Stimulated activated CD8-positive, alpha-beta memory T cell treated with anti-CD3 and anti-CD28 coated beads, Interleukin-15, amount 100 ng/mL, for 1 hour (primary cell): Measurements from ENCODE around the gene DCBLD1.
"Not testable (repeated sequence)": the region's sequence is repeated elsewhere in the genome, so short reads cannot be mapped to it uniquely, and the experiment has no call there.

ENCODE experiments used
- DNase-seq: peaks from one replicate; pipeline ENCODE4 v3.0.0-alpha.2; 2020; ENCODE audit warnings: low read depth

The DCBLD1 gene

GRCh38 chr6:117482240-117483003 lies at the start of gene DCBLD1:
TSS of gene DCBLD1 (plus strand) at chr6:117482674. CDS start at chr6:117482782, 108 bp downstream.
- DNase-seq: no peak

GRCh38 chr6:117440706-117441525 lies 41.6 kb upstream of the DCBLD1 start:
- DNase-seq: no peak

- DNase-seq: no peak
Measured at GRCh38 chr6:117441824-117442264, 40.6 kb upstream of the DCBLD1 start.

- not testable (repeated sequence) for DNase-seq
Measured at GRCh38 chr6:117442313-117442712, 40.2 kb upstream of the DCBLD1 start.

- DNase-seq: no peak
Measured at GRCh38 chr6:117444600-117444999, 37.9 kb upstream of the DCBLD1 start.

GRCh38 chr6:117446861-117447260 lies 35.6 kb upstream of the DCBLD1 start:
- no peak for DNase-seq

GRCh38 chr6:117448011-117448410 lies 34.5 kb upstream of the DCBLD1 start:
- DNase-seq: no peak

DNA sequence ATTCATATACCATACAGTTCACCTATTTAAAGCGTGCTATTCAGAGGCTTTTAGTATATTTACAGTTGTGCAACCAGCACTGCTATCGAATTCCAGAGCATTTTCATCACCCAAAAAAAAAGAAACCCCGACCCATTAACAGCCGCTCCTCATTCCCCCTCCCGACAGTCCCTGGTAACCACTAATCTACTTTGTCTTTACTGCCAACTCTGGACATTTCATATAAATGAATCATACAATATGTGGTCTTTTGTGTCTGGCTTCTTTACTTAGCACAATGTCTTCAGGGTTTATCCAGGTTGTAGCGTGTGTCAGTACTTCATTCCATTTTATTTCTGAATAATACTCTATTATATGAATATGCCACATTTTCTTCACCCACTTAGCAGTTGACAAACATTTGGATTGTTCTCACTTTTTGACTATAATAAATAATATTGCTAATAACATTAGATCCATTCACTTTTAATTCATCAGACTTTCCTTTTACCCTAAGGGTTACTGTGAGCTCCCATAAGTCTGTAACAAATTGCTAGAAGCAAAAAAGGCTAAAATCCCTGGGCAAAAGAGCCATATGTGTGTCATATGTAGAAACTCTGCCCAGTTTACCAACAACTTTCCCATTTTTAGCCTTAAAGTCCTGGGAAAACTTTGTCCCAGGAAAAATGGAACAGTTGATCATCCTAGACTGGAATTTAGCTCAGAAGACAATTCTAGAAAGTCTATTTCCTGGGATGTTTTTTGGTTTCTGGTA lies 33.6 kb upstream of the DCBLD1 start:
- DNase-seq: no peak

DNA sequence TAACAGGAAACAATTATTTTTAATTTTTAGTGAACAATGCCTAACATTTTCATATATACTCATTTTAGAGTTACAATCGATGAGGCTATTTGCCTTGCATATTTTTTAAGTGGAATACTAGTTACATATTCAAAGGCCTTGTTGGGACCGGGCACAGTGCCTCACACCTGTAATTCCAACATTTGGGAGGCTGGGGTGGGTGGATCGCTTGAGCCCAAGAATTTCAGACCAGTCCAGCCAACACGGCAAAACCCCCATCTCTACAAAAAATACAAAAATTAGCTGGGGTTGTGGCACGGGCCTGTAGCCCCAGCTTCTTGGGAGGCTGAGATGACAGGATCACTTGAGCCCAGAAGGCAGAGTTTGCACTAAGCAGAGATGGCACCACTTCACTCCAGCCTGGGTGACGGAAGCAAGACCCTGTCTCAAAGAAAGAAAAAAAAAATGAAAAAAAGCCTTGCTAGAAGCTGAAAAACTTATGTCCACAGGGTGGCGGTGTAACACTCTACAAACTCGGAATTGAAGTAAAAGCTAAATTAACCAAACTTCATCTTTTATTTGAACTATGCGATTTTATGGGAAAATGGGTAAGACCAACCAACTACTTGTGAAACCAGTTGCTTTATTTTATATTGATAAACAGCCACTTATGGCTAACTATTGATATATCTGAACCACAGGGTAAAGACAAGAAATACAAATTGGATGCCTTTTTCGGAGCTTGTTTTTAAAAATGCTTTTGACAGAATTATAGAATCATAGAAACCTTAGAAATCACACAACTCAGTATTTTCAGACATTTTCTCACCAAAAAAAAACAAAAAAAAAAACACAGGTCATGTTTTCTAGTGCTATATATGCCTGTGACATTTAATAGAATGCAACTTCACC lies 32.7 kb upstream of the DCBLD1 start:
- peak; percentile 40 for DNase-seq

DNA sequence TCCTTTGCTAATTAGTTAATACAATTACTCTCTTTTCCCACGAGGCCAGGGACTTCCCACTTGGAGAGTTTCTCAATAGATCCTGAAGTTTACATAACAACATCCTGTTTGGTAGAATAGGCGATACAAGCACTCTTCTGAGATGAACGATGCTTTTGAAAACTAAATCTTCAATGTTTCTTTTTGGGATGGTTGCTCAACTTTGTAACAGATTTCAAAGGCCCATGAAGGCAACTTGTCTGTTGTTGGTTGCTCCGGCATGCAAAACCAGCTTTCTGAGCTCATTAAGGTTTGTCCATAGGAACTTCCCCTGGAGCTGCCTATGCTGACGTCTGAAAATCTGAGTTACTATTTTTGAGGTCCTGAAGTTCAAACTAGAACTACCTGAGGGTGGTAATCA lies 30.8 kb upstream of the DCBLD1 start:
- no peak for DNase-seq

DNA sequence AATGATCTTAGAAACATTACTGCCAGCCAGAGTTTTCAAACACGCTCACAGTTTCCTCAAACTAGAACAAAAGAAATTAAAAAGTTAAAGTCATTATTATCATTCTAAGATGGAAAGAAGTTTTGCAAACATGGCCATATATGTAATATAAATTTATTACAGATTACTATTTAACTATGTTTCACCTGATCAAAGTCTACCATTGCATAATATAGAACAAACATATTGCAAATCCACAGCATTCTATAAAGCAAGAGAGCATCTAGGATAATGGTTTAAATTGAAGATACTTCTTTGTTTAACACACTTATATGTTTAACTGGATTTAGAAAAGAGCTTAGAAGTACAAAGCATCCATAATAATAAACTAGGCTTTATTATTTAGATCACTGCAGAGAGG lies 26.2 kb upstream of the DCBLD1 start:
- DNase-seq: no peak

GRCh38 chr6:117456998-117457397 lies 25.5 kb upstream of the DCBLD1 start:
- DNase-seq: no peak

GRCh38 chr6:117459204-117459944 lies 23.1 kb upstream of the DCBLD1 start:
- DNase-seq: no peak

GRCh38 chr6:117463762-117464665 lies 18.5 kb upstream of the DCBLD1 start:
- DNase-seq: no peak

DNA sequence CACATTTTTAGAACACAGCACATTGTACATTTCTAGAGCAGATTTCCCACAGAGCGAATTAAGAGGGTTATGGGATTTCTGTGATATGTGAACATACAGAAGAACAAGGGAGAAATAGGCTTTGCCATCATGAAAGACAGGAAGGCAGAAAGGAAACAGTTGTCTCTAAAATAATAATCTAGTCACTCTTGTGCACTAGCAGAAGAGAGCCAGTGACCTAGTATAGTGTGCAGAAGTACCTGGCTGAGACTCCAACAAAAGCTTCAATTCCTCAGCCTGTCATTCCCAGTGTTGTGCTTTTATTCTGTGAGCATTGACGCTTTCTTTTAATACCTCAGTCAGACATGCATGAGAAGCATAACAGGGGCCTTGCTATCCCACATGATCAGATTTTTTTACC lies 17.8 kb upstream of the DCBLD1 start:
- DNase-seq: no peak

DNA sequence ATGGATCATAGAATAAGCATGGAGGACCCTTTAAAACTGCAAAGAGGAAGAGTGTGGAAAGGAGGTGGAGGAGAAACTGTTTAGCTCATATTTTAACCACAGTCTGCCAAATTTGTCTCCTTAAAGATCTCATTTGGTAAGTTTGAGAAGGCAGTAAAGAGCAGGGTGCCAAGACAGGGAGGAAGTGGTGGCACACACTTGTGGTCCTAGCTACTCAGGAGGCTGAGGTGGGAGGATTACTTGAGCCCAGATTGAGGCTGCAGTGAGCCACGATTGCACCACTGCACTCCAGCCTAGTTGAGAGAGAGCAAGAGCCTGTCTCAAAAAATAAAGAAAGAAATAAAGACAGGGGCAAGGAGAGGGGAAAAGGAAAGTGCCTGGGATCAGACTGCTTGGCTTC lies 16.8 kb upstream of the DCBLD1 start:
- no peak for DNase-seq

DNA sequence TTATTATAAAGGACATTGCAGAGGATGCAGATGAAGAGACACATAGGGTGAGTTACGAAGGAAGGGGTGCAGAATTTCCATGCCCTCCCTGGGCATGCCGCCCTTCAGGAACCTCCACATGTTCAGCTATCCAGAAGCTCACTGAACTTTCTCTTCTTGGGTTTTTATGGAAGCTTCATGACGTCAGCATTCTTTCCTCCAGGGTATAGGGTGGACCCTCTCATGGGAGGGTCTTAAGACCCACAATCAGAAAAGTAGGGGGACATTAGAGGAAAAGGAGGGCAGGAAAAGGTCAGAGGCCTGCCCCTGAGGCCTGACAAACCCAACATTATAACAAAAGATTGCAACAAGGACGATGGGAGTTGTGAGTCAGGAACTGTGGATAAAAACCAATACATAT lies 14.6 kb upstream of the DCBLD1 start:
- DNase-seq: no peak

DNA sequence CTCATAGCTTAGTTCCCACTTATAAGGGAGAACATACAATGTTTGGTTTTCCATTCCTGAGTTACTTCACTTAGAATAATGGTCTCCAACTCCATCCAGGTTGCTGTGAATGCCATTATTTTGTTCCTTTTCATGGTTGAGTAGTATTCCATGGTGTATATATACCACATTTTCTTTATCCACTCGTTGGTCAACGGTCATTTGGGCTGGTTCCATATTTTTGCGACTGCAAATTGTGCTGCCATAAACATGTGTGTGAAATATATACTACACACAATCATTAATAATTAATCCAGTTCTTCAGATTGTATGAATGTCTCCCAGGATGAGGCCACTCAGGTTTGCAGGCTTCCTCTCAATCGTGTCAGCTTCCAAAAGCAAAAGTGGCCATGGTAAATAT lies 13.9 kb upstream of the DCBLD1 start:
- DNase-seq: not testable (repeated sequence)

DNA sequence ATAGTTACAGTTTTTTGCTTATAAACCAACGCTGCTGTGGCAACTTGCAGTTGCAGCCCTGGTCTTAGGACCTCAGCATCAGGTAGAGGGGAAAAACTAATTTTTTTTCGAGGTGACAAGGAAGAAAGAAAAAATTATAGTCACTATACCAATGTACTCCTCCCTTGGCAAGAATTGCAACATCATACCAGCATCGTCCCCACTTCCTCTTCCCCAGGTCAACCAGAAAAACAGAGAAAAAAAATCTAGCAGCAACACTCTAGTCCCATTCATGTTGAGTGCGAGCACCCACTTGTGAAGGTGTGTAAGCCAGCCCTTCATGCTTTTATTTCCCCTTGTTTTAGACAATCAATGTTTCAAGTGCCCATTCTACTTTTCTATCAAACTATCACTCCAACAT lies 13.1 kb upstream of the DCBLD1 start:
- no peak for DNase-seq

DNA sequence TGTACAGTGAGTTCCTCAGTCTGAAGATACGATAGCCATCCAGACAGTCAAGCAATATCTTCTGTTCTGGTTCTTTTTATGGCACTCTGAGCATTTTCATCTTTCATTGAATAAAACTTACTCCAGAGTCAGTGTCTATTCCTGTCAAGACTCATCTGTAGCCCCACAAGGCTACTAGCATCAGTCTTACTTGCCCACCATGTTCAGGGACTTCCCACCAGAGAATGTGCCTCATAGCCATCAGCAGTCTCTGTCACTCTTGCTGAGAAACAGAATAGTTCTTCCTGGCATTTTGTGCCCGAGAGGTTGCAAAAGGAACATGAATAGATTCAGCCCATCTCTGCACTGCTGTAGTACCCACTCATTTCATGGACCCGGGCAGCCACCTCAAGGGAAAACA lies 12.7 kb upstream of the DCBLD1 start:
- no peak for DNase-seq
